Activated CD4-positive, alpha-beta memory T cell treated with anti-CD3 and anti-CD28 coated beads for 36 hours (primary cell): ENCODE results near the gene INTS11. TPM values are rescaled to one million over a fixed set of nuclear protein-coding genes. Genes with fewer than 3 reads are reported as not detected.
A peak's percentile ranks its signal among the peaks of the same experiment; 100 is the strongest.

Experiments used
- CTCF ChIA-PET: fragments of 350-600 bp; sonication (Branson Sonifier 250); formaldehyde crosslinking; loops from one replicate; lab custom pipeline; 2021; ENCODE audit warnings: antibody characterized with exemption, inconsistent platforms; lab: Charles Lee
- POLR2A ChIA-PET: fragments of 350-600 bp; sonication (Branson Sonifier 250); formaldehyde crosslinking; loops from one replicate; lab custom pipeline; 2021; ENCODE audit warnings: antibody characterized with exemption; lab: Charles Lee
- DNase-seq: peaks from one replicate; pipeline ENCODE4 v3.0.0-alpha.2; 2020
- H3K27ac Mint-ChIP-seq: one replicate; pipeline ENCODE4 v1.8.0; 2021; ENCODE audit warnings: mixed read lengths
- H3K27me3 Mint-ChIP-seq: one replicate; pipeline ENCODE4 v1.8.0; 2021; ENCODE audit warnings: mixed read lengths
- H3K36me3 Mint-ChIP-seq: one replicate; pipeline ENCODE4 v1.8.0; 2021; ENCODE audit warnings: mixed read lengths
- H3K4me1 Mint-ChIP-seq: one replicate; pipeline ENCODE4 v1.8.0; 2021; ENCODE audit warnings: low read depth, mixed read lengths
- H3K4me3 Mint-ChIP-seq: one replicate; pipeline ENCODE4 v1.8.0; 2021; ENCODE audit warnings: mild to moderate bottlenecking, mixed read lengths
- H3K9me3 Mint-ChIP-seq: one replicate; pipeline ENCODE4 v1.8.0; 2021; ENCODE audit warnings: mixed read lengths
- intact Hi-C: fragments of 100-400 bp; cut with micrococcal nuclease; formaldehyde crosslinking; loops from one replicate; pipeline ENCODE4 v1.15.1; 2023
- total RNA-seq, 2 experiments: library from RNA; stranded (reverse); gene quantifications; one replicate each; pipeline ENCODE4 v1.2.3, GENCODE V29; 2021

INTS11 gene
- total RNA-seq, 2 experiments from 2014 or later = 107 to 120 TPM

DNA sequence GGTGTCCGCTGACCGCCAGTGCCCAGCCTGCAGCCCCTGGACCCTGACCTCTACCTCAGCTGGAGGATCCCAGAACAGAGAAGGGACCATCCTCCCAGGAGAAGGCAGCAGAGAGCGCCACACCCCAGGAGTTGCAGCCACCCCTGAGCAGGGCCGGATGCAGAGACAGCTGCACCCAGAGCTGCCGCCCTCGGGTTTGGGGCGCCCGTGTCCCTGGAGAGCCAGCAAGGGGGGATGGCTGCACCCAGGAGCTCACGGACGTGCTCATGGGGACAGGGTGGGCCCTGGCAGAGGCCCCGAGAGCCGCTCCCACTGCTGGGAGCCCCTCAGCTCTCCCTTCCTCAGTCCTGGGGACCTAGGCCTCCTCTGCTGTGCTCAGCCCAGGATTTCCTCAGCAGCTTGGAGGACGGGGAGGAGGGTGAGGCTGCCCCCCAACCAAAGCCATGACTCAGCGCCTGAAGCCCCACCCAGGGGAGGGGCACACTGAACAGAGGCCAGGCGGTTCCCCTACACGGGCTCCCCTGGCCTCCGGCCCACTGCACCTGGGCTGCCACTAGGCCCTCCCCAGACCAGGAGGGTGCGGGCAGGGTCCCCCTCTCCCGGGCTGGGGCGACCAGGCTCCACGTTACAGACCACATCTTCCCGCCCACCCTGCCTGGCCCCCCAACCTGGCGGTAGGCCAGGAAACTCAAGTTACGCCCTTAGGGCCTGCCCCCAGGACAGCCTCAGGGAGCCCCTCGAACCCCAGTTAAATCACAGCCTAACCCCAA lies 19.0 kb downstream of the INTS11 start:
- DNase-seq = peak; percentile 73
- CTCF ChIA-PET = interaction anchor here (1.1 to 1.3 kb wide), 2 partner anchors 15 to 184 kb away, joined by 3 to 6 read pairs; no protein-coding TSS in a partner anchor

DNA sequence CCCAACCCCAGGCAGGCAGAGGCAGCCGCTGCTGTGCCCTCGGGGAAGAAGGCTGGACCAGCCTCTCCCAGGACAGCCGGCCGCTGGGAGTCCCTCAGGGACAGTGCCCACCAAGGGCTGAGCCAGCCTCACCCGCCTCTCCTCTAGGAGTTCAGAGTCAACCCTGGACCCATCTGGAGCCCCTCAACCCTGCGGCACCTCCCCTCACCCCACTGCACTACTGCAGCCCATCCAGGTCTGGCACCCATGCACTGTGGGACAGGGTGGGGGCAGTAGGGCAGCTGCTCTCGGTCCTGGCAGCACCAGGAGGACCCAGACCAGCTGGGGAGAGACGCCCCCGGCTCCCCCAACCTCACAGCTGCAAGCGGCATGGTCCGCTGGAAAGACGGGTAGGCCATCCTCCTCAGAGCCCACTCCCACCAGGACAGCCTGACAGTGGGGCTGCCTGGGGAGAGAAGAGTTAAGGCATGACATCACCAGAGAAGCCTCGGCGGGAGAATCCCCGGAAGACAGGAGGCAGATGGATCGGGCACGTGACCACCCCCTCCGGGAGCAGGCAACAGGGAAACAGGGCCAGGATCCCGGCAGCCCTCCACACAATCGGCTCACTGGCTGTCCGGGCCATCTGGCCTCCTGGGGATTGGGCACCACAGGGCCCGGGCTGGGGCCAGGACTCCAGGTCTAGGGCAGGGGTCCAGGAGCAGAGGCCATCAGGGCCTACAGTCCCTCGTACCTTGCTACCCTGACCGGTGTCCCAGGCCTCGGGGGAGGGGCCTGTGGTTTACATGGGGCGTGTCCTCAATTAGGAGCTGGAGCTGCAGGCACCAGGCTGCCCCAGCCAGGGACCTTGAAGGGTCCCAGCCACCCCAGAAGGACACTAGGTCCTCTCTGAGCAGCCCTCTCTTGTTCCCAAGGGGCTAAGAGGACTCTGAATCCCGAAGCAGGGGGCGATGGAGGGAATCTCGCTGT lies 19.8 kb downstream of the INTS11 start:
- Mint-ChIP-seq H3K4me1 (peaks cover 24% of the 10 kb centered on the region), H3K27me3 (no peaks in the 10 kb centered on the region), H3K4me3 (no peak overlapping the region), H3K27ac (no peak overlapping the region), H3K36me3 (no peaks in the 10 kb centered on the region), H3K9me3 (no peaks in the 10 kb centered on the region)
- POLR2A ChIA-PET = interaction anchor here (0.5 kb wide), 1 partner anchor 936 kb away, joined by 4 read pairs; no protein-coding TSS in a partner anchor
- intact Hi-C loops = loop anchor here (5.0 kb wide), 4 partner anchors 32 to 187 kb away; partner anchors contain the start of genes AURKAIP1, C1orf159 and UBE2J2
- CTCF ChIA-PET = interaction anchor here (1.1 to 1.3 kb wide), 2 partner anchors 14 to 183 kb away, joined by 3 to 6 read pairs; no protein-coding TSS in a partner anchor
- no peak for DNase-seq

More for the DNA sequence above, 19.0 kb downstream of the INTS11 start:
- Mint-ChIP-seq H3K27ac (peak overlapping the region; percentile 64), H3K36me3 (no peaks in the 10 kb centered on the region), H3K9me3 (no peaks in the 10 kb centered on the region), H3K4me3 (peak overlapping the region; percentile 81), H3K27me3 (no peaks in the 10 kb centered on the region), H3K4me1 (peaks cover 26% of the 10 kb centered on the region)
- intact Hi-C loops = loop anchor here (5.0 kb wide), 4 partner anchors 33 to 188 kb away; partner anchors contain the start of genes AURKAIP1, C1orf159 and UBE2J2
- POLR2A ChIA-PET = no interaction called here

GRCh38 chr1:1303736-1304135 lies 20.7 kb downstream of the INTS11 start:
- H3K4me3 Mint-ChIP-seq = no peak overlapping the region
- CTCF ChIA-PET = no interaction called here
- intact Hi-C loops = no loop called here
- no peaks in the 10 kb centered on the region for H3K36me3 Mint-ChIP-seq
- H3K27me3 Mint-ChIP-seq = no peaks in the 10 kb centered on the region
- no peak for DNase-seq
- no peaks in the 10 kb centered on the region for H3K9me3 Mint-ChIP-seq
- no peak overlapping the region for H3K27ac Mint-ChIP-seq
- POLR2A ChIA-PET = no interaction called here
- H3K4me1 Mint-ChIP-seq = peaks cover 20% of the 10 kb centered on the region

DNA sequence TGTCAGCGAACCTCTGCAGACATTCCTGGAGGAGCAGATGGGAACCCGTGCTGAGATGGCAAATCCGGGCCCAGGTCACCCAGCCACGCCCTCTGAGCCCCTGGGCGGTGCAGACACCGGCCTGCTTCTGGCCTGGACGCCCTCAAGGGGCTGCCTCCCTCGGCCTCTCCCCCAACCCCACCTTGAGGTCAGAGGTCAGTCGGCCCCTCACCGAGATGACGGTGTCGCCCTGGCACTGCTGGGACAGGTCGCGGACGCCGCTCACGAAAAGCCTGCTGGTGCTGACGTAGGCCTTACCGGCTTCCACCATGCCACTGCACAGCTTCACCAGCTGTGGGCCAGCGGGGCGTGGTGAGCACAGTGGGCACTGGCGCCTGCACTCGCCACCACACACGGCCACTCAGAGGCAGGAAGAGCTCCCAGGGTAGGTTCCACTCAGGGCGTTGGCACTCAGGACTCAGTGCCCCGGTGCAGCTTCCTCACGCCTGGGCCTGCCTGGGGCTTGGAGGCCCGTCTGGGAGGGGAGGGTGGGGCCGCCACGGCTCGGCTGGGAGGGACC lies 21.4 kb downstream of the INTS11 start:
- POLR2A ChIA-PET = no interaction called here
- H3K27ac Mint-ChIP-seq = no peak overlapping the region
- intact Hi-C loops = no loop called here
- H3K36me3 Mint-ChIP-seq = no peaks in the 10 kb centered on the region
- no peak overlapping the region for H3K4me3 Mint-ChIP-seq
- no peak for DNase-seq
- CTCF ChIA-PET = no interaction called here
- no peaks in the 10 kb centered on the region for H3K27me3 Mint-ChIP-seq
- peaks cover 20% of the 10 kb centered on the region for H3K4me1 Mint-ChIP-seq
- H3K9me3 Mint-ChIP-seq = no peaks in the 10 kb centered on the region

DNA sequence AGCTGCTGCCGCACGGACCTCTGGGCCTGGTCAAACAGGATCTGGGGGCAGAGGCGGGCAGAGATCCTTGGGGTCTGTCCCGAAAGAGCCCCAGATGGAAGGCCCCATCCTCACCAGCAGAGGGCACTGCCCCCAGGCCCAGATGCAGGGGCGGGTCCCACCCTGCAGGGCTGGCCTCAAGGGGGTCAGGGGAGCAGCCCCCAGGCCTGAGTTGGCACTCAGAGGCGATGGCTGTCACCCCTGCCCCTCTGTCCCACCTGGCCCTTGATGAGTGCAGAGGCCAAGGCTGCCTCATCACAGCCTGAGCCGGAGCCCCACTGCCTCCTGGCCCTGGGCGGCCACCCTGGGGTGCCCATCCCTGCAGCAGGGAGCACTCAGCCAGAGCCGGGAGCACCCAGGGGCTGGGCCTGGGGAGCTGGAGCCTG lies 22.4 kb downstream of the INTS11 start:
- no peak for DNase-seq
- CTCF ChIA-PET = no interaction called here
- POLR2A ChIA-PET = no interaction called here

DNA sequence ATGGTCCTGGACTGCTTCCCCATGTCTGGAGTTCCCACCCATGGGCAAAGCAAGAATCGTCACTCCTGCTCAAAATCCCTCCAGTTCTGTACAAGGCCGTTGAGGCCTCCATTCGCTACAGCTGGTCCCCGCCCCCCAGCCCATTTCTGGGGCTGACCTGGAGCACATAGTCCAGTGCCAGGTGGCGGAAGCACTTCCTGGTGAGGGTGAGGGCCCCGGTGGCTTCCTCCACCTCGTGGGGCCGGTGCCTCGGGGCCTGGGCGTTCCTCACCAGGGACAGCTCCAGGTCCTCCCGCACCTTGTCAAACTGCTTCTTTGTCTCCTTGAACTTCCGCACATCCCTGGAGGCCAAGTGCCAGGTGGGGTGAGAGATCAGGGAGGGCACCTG lies 24.1 kb downstream of the INTS11 start:
- Mint-ChIP-seq H3K9me3 (no peaks in the 10 kb centered on the region), H3K27ac (no peak overlapping the region), H3K4me3 (no peak overlapping the region), H3K36me3 (no peaks in the 10 kb centered on the region), H3K27me3 (no peaks in the 10 kb centered on the region), H3K4me1 (peaks cover 4% of the 10 kb centered on the region)
- POLR2A ChIA-PET = no interaction called here
- no peak for DNase-seq
- intact Hi-C loops = no loop called here
- CTCF ChIA-PET = interaction anchor here (0.9 to 1.1 kb wide), 2 partner anchors 13 to 309 kb away, joined by 3 to 4 read pairs; no protein-coding TSS in a partner anchor

More for the DNA sequence above, 22.4 kb downstream of the INTS11 start:
- Mint-ChIP-seq H3K9me3 (no peaks in the 10 kb centered on the region), H3K27me3 (no peaks in the 10 kb centered on the region), H3K4me3 (no peak overlapping the region), H3K4me1 (peaks cover 18% of the 10 kb centered on the region), H3K27ac (no peak overlapping the region), H3K36me3 (no peaks in the 10 kb centered on the region)
- intact Hi-C loops = no loop called here

- no peak for DNase-seq
- ChIA-PET POLR2A (no interaction called here), CTCF (interaction anchor here (1.1 kb wide), 1 partner anchor 13 kb away, joined by 4 read pairs; no protein-coding TSS in a partner anchor)
- H3K4me1 Mint-ChIP-seq = peaks cover 2% of the 10 kb centered on the region
- no peak overlapping the region for H3K27ac Mint-ChIP-seq
- no peaks in the 10 kb centered on the region for H3K27me3 Mint-ChIP-seq
- intact Hi-C loops = no loop called here
- no peaks in the 10 kb centered on the region for H3K9me3 Mint-ChIP-seq
- H3K36me3 Mint-ChIP-seq = no peaks in the 10 kb centered on the region
- no peak overlapping the region for H3K4me3 Mint-ChIP-seq
Measured at GRCh38 chr1:1299686-1300351, 24.6 kb downstream of the INTS11 start.

DNA sequence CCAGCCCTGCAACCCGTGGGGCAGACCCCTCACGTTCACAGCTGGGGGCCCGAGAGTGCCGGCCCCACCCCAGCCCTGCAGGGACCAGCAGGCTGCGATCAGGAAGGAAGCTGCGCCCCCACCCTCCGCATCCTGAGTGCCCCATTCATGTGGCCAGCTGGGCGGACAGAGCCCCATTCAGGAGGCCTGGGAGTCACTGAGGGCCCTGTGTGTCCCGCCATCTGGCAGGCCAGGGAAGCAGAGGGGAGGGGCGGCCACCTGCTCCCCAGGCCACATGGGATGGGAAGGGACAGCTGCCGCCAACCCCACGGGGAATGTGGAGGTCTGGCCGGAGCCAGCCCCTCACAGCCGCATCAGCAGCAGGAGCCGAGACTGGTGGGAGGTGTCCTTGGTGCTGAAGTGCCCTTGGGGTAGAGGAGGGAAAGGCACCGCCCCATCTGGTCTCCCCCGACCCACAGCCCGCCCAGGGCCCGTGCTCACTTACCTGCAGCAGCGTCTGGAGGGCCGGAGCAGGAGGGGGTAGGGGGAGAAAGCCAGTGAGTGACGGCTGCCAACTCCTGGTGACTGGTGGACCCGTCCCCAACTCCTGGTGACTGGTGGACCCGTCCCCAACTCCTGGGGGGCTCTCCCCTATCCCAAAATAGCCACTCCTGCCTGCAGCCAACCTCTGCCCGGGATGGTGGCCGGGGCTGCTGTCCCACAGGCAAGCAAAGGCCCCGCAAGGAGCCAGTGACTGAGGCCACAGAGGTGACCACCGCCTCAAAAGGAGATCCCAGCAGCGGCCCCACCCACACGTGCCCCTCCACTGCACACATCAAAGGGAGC lies 25.4 kb downstream of the INTS11 start:
- ChIA-PET CTCF (no interaction called here), POLR2A (no interaction called here)
- no peak overlapping the region for H3K27ac Mint-ChIP-seq
- no peaks in the 10 kb centered on the region for H3K4me1 Mint-ChIP-seq
- DNase-seq = no peak
- no peaks in the 10 kb centered on the region for H3K27me3 Mint-ChIP-seq
- intact Hi-C loops = no loop called here
- H3K36me3 Mint-ChIP-seq = no peaks in the 10 kb centered on the region
- H3K9me3 Mint-ChIP-seq = no peaks in the 10 kb centered on the region
- no peak overlapping the region for H3K4me3 Mint-ChIP-seq

- no peak for DNase-seq
- POLR2A ChIA-PET = no interaction called here
- no peaks in the 10 kb centered on the region for H3K4me1 Mint-ChIP-seq
- no peak overlapping the region for H3K27ac Mint-ChIP-seq
- intact Hi-C loops = no loop called here
- CTCF ChIA-PET = no interaction called here
- H3K27me3 Mint-ChIP-seq = no peaks in the 10 kb centered on the region
- no peaks in the 10 kb centered on the region for H3K36me3 Mint-ChIP-seq
- no peaks in the 10 kb centered on the region for H3K9me3 Mint-ChIP-seq
- H3K4me3 Mint-ChIP-seq = no peak overlapping the region
Measured at GRCh38 chr1:1297802-1298424, 26.5 kb downstream of the INTS11 start.

GRCh38 chr1:1296070-1297061 lies 28.1 kb downstream of the INTS11 start:
- Mint-ChIP-seq H3K4me3 (no peak overlapping the region), H3K27me3 (no peaks in the 10 kb centered on the region), H3K9me3 (no peaks in the 10 kb centered on the region), H3K4me1 (peaks cover 4% of the 10 kb centered on the region), H3K27ac (no peak overlapping the region), H3K36me3 (no peaks in the 10 kb centered on the region)
- DNase-seq = no peak
- CTCF ChIA-PET = no interaction called here
- intact Hi-C loops = no loop called here
- POLR2A ChIA-PET = no interaction called here
